Endometrial microvascular endothelial cells (primary cell): Measurements from ENCODE around the gene C19orf47. TPM values are rescaled to one million over a fixed set of nuclear protein-coding genes. Genes with fewer than 3 reads are reported as not detected.

Experiments used
- in situ Hi-C: cut with HindIII; loops from 2 replicates; pipeline ENCODE4 v1.10.0; 2017; ENCODE audit warnings: low sequenced_read_pairs, low pct_unique_long_range_greater_than_20kb; ENCODE audit errors: inconsistent ontology term
- total RNA-seq: library from RNA; depleted of rRNA; stranded (reverse); fragments of >200 nt; gene quantifications from one replicate; pipeline ENCODE4 v1.2.3, GENCODE V29; 2015; ENCODE audit errors: inconsistent ontology term

The C19orf47 gene
- total RNA-seq, result 14.3 TPM

DNA sequence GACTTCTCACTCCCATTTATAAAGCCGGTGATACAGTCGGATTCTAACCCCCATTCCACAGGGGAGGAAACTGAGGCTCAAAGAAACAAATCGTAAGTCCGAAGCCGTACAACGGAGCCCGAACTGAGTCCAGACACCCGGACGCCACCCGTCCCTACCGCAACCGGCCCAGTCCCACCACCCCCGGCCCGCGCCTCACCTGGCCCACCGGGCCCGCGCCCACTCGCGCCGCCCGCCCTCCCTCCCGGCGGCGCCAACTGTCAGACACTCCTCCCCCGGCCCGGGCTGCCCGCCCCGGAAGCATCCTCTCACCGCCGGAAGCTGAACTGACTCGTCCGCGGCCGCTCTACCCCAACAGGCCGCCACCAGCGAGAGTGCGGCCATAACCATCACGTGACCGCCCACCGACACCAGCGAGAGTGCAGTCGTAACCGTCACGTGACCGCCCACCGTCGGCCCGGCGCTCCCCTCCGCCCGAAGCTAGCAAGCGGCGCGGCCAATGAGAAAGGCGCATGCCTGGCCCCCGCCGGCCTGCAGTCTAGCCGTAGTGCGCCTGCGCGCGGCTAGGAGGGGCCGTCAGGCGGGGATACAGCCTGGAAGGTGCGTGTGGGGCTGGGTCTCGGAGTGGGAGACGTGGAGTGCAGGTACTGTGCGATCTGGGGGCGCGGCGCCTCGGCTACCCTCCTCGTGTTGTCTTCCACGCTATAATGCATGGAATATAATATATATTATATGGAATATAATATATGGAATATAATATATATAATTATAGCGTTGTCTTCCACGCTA is at the start of gene C19orf47, which contains the start of gene PLD3:
Gene C19orf47 (minus strand): TSS at position 273 of the 789 bp plus-strand sequence. CDS start 6,540 bp downstream, outside the sequence.
Gene PLD3 (plus strand): TSS at position 571 of the 789 bp plus-strand sequence. CDS start 17,789 bp downstream, outside the sequence.
- in situ Hi-C loops, result no loop called here

DNA sequence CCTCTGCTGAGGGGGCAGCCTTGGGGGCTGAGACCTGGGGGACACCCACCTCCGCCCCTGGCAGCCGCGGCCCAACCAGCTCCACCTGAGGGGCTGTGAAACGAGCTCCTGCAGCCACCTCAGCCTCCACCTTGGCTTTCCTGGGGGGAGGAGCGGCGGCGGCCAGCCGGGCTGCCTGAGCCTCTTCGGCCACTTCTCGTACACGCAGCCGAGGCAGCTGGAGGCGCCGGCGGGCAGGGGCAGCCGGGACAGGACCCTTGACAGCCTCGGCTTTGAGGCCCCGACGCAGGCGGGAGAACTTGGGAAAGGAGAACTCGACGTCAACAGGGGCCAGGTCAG is 49.3 kb upstream of the C19orf47 start:
- in situ Hi-C loops, result no loop called here

- in situ Hi-C loops, result no loop called here
These were observed 48.8 kb upstream of the C19orf47 start for GRCh38 chr19:40396886-40397567.

DNA sequence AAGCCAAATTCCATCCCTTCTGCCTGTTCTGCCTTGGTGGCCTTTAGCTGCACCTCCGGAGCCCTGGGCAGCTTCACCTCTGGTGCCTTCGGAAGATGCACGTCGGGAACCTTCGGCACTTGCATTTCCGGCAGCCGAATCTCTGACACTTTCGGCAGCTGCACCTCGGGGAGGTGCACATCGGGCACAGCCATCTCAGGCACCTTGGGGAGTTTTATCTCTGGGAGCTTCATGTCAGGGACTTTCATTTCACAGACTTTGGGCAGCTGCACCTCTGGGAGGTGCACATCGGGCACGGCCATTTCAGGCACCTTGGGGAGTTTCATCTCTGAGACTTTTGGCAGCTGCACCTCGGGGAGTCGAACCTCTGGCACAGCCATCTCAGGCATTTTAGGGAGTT is 47.8 kb upstream of the C19orf47 start:
- in situ Hi-C loops, result no loop called here

DNA sequence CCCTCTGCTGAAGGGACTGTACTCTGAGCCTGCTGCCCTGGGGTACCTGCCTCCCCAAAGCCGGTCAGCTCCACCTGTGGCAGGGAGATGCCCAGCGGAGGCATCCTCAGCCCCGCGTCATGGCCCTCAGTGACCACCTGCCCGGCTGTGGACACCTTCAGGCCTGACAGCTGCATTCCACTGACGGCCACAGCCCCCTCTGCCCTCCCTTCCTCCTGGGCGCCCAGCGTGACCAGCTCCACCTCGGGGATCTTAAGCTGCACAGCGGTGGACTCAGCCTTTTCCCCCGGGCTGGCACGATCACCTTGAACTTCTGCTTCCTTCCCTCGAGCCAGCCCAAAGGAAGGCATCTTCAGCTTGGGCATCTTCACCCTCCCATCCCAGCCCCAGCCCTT is 46.6 kb upstream of the C19orf47 start:
- in situ Hi-C loops, result no loop called here

DNA sequence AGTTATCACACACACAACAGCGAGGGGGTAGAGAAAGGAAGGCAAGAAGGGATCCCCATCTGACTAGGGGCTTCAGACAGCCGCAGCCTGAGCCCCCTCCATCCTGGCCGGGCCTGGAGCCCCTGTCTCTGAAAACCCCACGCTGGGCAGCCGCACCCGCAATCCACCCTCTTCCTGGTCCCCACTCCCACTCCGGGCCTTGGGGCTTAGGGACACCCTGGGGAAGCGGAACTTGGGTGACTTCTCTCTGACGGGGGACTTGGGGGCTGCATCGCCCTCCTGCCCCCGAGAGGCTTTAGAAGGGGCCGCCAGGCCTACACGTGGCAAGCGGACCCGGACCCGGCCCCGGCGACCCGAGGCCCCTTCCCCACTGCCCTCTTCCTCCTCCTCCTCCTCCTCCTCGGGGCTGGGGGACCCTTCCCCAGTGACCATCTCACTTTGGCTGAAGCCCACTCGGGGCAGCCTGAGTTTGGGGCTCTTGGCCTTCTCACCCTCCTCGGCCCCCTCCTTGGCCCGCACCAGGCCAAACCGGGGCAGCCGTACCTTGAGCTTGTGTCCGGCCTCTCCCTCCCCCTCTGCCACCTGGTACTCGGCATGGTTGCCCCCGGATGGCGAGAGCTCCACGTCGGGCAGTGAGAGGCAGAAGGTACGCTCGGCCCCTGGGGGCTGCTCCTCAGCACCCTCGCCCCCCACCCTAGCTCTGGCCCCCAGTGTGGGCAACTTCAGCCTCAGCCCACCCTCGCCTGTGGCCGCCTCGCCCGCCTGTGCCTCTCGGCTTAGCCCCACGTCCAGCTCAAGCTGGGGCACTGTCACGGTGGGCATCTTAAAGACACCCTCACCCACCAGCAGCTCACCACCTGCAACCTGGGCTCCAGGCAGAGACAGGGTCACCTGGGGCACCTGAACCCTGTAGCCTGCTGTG is 46.0 kb upstream of the C19orf47 start:
- in situ Hi-C loops, result no loop called here

DNA sequence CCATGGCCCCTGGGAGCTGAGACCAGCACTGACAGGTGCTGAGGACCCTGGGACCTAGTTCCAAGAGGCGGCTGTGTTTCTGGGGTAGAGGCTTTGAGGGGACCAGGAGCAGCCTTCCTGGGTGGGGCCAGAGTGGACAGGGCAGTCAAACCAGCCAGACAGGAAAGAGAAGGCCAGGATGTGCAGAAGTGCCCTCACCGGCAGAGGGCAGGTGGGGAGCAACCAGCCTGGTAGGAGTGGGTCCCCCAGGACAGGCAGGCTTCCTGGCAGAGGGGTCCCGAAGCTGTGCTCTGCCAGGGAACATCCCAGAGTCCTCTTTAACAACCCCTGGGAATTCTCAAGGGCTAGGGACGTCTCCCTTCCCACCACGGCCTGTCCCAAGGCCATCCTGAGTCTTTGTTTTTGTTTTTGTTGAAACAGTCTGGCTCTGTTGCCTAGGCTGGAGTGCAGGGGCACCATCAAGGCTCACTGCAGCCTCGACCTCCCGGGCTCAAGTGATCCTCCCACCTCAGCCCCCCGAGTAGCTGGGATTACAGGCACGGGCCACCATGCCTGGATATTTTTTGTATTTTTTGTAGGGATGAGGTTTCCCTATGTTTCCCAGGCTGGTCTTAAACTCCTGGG is 44.8 kb upstream of the C19orf47 start:
- in situ Hi-C loops, result no loop called here

GRCh38 chr19:40392123-40392522 is 43.9 kb upstream of the C19orf47 start:
- in situ Hi-C loops, result no loop called here

GRCh38 chr19:40390084-40390742 is 42.0 kb upstream of the C19orf47 start, which contains the start of gene HIPK4:
TSS of gene HIPK4 (minus strand) at chr19:40390181. CDS start at chr19:40389902, 279 bp downstream.
- in situ Hi-C loops, result no loop called here

GRCh38 chr19:40389404-40390083 is 41.3 kb upstream of the C19orf47 start:
- in situ Hi-C loops, result no loop called here

- in situ Hi-C loops, result no loop called here
These were observed 40.3 kb upstream of the C19orf47 start for GRCh38 chr19:40388481-40388880.

DNA sequence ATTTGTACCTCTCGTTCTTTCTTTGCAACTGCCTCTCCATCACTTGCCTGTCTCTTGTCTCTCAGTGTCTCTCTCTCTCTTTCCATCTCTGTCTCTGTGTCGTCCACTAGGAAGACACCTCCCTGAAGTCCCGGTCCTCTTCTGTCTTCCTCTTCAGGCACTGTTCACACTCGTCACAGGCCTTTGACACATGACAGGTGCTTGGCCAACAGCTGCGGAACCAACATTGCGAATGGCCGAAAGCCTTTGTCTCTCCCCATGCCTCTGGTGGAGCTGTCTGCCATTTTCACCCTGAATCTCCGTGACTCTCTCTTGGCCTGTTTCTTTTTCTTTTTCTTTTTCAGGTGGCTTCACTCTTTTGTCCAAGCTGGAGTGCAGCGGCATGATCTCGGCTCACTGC is 39.0 kb upstream of the C19orf47 start:
- in situ Hi-C loops, result no loop called here

DNA sequence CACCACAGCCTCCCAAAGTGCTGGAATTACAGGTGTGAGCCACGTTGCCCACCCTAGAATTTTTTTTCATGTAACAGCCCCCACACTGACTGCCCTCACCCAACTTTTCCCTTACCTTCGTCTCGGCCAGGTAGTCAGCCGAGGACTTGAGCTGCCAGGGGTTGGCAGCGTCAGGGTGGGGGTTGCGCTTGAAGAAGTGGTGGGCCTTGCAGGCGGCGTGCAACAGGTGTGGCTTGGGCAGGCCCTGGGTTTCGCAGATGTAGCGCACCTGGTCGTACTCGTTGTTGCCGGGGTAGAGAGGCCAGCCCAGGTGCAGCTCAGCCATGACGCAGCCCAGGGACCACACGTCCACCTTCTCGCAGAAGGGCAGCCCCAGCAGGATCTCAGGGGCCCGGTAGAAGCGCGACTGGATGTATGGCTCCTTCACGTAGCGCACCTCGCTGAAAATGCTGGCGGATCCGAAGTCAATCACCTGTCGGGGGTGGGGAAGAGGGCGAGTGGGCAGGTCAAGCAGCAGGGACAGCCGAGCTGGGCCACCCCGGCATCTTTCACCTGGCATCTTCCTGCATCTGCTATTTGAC is 35.6 kb upstream of the C19orf47 start:
- in situ Hi-C loops, result no loop called here

DNA sequence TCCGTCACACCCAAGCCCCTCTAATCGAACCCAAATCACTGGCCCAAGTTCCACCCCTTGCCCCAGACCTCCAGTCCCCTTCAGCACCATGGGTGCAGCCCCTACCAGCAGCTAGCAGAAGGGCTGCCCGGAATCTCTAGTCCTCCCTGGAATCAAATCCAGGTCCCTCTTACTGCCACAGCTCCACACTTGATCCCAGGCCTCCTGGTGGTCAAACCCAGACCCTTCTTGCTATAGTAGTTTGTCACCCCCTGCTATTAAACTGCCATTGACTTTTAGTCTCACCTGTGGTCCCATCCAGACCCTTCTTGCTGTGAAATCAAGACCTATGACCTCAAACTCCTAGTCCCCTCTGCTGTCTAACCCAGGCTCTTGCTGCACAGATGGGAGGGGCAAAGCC is 33.1 kb upstream of the C19orf47 start:
- in situ Hi-C loops, result no loop called here

- in situ Hi-C loops, result no loop called here
These were observed 32.2 kb upstream of the C19orf47 start for GRCh38 chr19:40380199-40381037.

DNA sequence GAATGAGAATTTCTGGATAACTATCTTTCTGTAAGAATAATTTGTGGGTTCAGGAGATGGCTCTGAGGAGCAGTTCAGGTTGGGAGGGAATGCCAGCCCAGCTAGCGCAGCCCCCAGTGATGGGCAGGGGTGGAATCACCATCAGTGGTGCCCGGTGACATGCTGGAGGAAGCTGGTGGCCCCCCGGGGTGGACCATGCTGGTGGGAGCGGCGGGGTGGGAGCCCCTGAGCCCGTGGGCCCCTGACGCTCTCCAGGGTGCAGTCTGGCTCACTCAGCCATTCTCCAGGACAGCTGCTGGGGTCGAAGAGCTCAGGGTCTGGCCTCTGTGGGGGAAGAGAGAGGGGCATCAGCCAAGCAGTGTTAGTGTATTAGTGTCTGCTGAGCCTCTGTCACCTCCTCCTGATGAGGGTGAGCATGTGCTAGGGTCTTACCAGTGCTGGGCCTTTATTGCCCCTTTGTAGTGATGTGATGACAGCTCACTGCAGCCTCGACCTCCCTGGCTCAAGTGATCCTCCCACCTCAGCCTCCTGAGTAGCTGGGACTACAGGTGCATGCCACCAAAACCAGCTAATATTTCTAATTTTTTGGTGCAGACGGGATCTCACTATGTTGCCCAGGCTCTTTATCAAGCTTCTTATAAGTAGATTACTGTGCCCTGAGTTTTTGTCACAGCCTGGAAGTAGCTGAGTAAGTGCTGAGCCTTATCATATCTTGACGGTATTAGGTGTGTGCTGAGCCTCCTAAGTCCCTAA is 31.4 kb upstream of the C19orf47 start:
- in situ Hi-C loops, result no loop called here
